MM.1S (cell line): ENCODE data around the gene RBBP6.
"Not testable (repeated sequence)": the region's sequence is repeated elsewhere in the genome, so short reads cannot be mapped to it uniquely, and the experiment has no call there.

Experiments
- DNase-seq: peaks from one replicate; pipeline ENCODE4 v3.0.0-alpha.2; 2015
- H2AFZ ChIP-seq: fragments of 300-600 bp; sonication (generic); 2 replicates; pipeline ENCODE4 v1.6.0; 2016; ENCODE audit warnings: antibody characterized with exemption, low read length
- H3F3A ChIP-seq: fragments of 300-600 bp; sonication (generic); 2 replicates; pipeline ENCODE4 v1.6.1; 2016; ENCODE audit warnings: mild to moderate bottlenecking, antibody characterized with exemption, low read length, moderate library complexity, mixed read lengths; ENCODE audit not compliant: insufficient read depth
- H3K27ac ChIP-seq: fragments of 300-600 bp; sonication (generic); 2 replicates; pipeline ENCODE4 v1.5.1; 2016; ENCODE audit warnings: mild to moderate bottlenecking, low read length
- H3K27me3 ChIP-seq: fragments of 300-600 bp; sonication (generic); replicated peaks from 2 replicates; pipeline ENCODE4 v1.6.0; 2016; ENCODE audit warnings: low read length; ENCODE audit not compliant: insufficient read depth
- H3K36me3 ChIP-seq: fragments of 300-600 bp; sonication (generic); replicated peaks from 2 replicates; pipeline ENCODE4 v1.6.1; 2016; ENCODE audit warnings: mild to moderate bottlenecking, low read length, mixed read lengths; ENCODE audit not compliant: insufficient read depth
- H3K4me1 ChIP-seq: fragments of 300-600 bp; sonication (generic); 2 replicates; pipeline ENCODE4 v1.6.1; 2016; ENCODE audit warnings: low read length, mixed read lengths
- H3K4me2 ChIP-seq: fragments of 300-600 bp; sonication (generic); 2 replicates; pipeline ENCODE4 v1.6.0; 2016; ENCODE audit warnings: low read depth, low read length
- H3K4me3 ChIP-seq: fragments of 300-600 bp; sonication (generic); 2 replicates; pipeline ENCODE4 v1.5.1; 2016; ENCODE audit warnings: low read length, mixed read lengths
- H3K79me2 ChIP-seq: fragments of 300-600 bp; sonication (generic); 2 replicates; pipeline ENCODE4 v1.6.1; 2016; ENCODE audit warnings: mixed run types, low read length, mixed read lengths
- H3K9ac ChIP-seq: fragments of 300-600 bp; sonication (generic); 2 replicates; pipeline ENCODE4 v1.6.1; 2016; ENCODE audit warnings: low read length, mixed read lengths
- H3K9me2 ChIP-seq: fragments of 300-600 bp; sonication (generic); replicated peaks from 2 replicates; pipeline ENCODE4 v1.6.1; 2016; ENCODE audit warnings: mild to moderate bottlenecking, low read length, mixed read lengths; ENCODE audit not compliant: insufficient read depth
- H3K9me3 ChIP-seq: fragments of 300-600 bp; sonication (generic); replicated peaks from 2 replicates; pipeline ENCODE4 v1.6.1; 2016; ENCODE audit warnings: mild to moderate bottlenecking, low read length, mixed read lengths; ENCODE audit not compliant: insufficient read depth
- H4K20me1 ChIP-seq: fragments of 300-600 bp; sonication (generic); 2 replicates; pipeline ENCODE4 v1.6.1; 2016; ENCODE audit warnings: mild to moderate bottlenecking, low read length, moderate library complexity, mixed read lengths; ENCODE audit not compliant: insufficient read depth
- EZH2 ChIP-seq: fragments of 300-600 bp; sonication (generic); optimal IDR thresholded peaks from 2 replicates; pipeline ENCODE3; 2017; ENCODE audit warnings: low read depth, mild to moderate bottlenecking, antibody characterized with exemption, low read length, mixed read lengths
- EZH2phosphoT487 ChIP-seq: fragments of 300-600 bp; sonication (generic); IDR thresholded peaks from 2 replicates; pipeline ENCODE4 v1.6.1; 2018; ENCODE audit warnings: antibody characterized with exemption, low read length
- TF ChIP-seq, protein P1 (sequence below): fragments of 300-600 bp; sonication (generic); IDR thresholded peaks from 2 replicates; pipeline ENCODE4 v1.5.1; 2016; ENCODE audit warnings: antibody characterized with exemption, low read length, mixed read lengths

Gene RBBP6

DNA sequence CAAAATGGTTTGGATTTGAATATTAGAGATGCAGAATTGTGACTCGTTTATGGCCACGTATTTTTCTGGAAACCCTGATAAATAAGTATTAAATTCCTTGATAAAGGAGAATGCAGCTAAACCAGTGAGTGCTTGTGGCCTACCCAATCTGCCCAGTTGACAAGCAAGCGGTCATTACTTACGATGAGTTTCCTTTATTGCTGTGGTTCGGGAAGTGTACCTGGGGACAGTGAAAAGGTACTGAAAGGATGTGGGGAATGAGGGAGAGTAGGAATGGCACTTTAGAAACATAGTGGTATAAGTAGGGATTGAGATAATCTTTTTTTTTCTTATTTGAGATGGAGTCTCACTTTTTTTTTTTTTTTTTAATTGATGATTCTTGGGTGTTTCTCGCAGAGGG is 33.8 kb downstream of the RBBP6 start:
- Histone ChIP-seq H3K9ac (no peak overlapping the region), H3F3A (no peaks in the 10 kb centered on the region), H3K27ac (no peak overlapping the region), H3K4me2 (no peak overlapping the region), H3K36me3 (peaks cover 27% of the 10 kb centered on the region), H4K20me1 (no peaks in the 10 kb centered on the region), H3K27me3 (no peaks in the 10 kb centered on the region), H3K79me2 (no peaks in the 10 kb centered on the region), H3K4me1 (no peaks in the 10 kb centered on the region), H3K9me3 (no peaks in the 10 kb centered on the region), H3K4me3 (no peak overlapping the region), H3K9me2 (no peaks in the 10 kb centered on the region), H2AFZ (no peak overlapping the region)
- TF ChIP-seq EZH2: no peak
- no peak for TF ChIP-seq EZH2phosphoT487
- TF ChIP-seq, protein P1, sequence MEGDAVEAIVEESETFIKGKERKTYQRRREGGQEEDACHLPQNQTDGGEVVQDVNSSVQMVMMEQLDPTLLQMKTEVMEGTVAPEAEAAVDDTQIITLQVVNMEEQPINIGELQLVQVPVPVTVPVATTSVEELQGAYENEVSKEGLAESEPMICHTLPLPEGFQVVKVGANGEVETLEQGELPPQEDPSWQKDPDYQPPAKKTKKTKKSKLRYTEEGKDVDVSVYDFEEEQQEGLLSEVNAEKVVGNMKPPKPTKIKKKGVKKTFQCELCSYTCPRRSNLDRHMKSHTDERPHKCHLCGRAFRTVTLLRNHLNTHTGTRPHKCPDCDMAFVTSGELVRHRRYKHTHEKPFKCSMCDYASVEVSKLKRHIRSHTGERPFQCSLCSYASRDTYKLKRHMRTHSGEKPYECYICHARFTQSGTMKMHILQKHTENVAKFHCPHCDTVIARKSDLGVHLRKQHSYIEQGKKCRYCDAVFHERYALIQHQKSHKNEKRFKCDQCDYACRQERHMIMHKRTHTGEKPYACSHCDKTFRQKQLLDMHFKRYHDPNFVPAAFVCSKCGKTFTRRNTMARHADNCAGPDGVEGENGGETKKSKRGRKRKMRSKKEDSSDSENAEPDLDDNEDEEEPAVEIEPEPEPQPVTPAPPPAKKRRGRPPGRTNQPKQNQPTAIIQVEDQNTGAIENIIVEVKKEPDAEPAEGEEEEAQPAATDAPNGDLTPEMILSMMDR: no peak
- DNase-seq: no peak

DNA sequence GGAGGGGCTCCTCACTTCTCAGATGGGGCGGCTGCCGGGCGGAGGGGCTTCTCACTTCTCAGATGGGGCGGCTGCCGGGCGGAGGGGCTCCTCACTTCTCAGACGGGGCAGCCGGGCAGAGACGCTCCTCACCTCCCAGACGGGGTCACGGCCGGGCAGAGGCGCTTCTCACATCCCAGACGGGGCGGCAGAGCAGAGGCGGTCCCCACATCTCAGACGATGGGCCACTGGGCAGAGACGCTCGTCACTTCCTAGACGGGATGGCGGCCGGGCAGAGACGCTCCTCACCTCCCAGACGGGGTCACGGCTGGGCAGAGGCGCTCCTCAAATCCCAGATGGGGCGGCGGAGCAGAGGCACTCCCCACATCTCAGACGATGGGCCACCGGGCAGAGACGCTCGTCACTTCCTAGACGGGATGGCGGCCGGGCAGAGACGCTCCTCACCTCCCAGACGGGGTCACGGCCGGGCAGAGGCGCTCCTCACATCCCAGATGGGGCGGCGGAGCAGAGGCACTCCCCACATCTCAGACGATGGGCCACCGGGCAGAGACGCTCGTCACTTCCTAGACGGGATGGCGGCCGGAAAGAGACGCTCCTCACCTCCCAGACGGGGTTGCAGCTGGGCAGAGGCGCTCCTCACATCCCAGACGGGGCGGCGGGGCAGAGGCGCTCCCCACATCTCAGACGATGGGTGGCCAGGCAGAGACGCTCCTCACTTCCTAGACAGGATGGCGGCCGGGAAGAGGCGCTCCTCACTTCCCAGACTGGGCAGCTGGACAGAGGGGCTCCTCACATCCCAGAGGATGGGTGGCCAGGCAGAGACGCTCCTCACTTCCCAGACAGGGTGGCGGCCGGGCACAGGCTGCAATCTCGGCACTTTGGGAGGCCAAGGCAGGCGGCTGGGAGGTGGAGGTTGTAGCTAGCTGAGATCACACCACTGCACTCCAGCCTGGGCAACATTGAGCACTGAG is 35.4 kb downstream of the RBBP6 start:
- H3K9me3 ChIP-seq, H4K20me1 ChIP-seq, H3K27me3 ChIP-seq, H3F3A ChIP-seq, H3K79me2 ChIP-seq, H3K9me2 ChIP-seq, DNase-seq, H3K9ac ChIP-seq, H3K27ac ChIP-seq, H3K4me3 ChIP-seq, H3K4me2 ChIP-seq, H2AFZ ChIP-seq, H3K4me1 ChIP-seq: not testable (repeated sequence)
- peaks cover 11% of the 10 kb centered on the region for H3K36me3 ChIP-seq

- H4K20me1 ChIP-seq, H3K9me3 ChIP-seq, H2AFZ ChIP-seq, H3K4me3 ChIP-seq, H3K36me3 ChIP-seq, DNase-seq, H3K9me2 ChIP-seq, H3K4me2 ChIP-seq, H3K79me2 ChIP-seq, H3K9ac ChIP-seq, H3K4me1 ChIP-seq, H3K27ac ChIP-seq, H3F3A ChIP-seq, H3K27me3 ChIP-seq: not testable (repeated sequence)
These were observed 36.4 kb downstream of the RBBP6 start for GRCh38 chr16:24575791-24576190.

DNA sequence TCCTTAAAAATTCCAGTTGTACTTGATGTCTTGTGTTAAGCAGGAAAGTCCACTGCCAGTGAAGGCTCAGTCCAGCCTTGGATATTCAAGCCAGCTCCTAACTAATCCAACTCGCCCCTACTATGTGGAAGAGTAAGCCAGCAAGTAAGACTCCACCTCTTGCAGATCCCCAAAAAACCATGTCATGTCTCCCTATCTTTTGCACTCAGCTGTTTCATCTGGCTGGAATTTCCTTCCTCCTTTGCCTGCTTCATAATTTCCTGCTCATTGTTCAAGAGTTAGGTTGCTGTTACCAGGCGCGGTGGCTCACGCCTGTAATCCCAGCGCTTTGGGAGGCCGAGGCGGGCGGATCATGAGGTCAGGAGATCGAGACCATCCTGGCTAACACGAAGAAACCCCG is 37.8 kb downstream of the RBBP6 start:
- Histone ChIP-seq H3K4me1 (no peaks in the 10 kb centered on the region), H3K9me3 (no peaks in the 10 kb centered on the region), H3K36me3 (no peaks in the 10 kb centered on the region), H3K9ac (no peak overlapping the region), H2AFZ (no peak overlapping the region), H3K27ac (no peak overlapping the region), H4K20me1 (no peaks in the 10 kb centered on the region), H3K4me2 (no peak overlapping the region), H3K79me2 (no peaks in the 10 kb centered on the region), H3K27me3 (no peaks in the 10 kb centered on the region), H3K4me3 (no peak overlapping the region), H3K9me2 (no peaks in the 10 kb centered on the region), H3F3A (no peaks in the 10 kb centered on the region)
- DNase-seq: no peak
- TF ChIP-seq, protein P1: no peak
- no peak for TF ChIP-seq EZH2phosphoT487
- no peak for TF ChIP-seq EZH2
